NCI-H2029 treated with DMSO at 0.1 percent for 48 hours (cell line): Measurements from ENCODE around the gene CRB3.
"Not testable (repeated sequence)": the region's sequence is repeated elsewhere in the genome, so short reads cannot be mapped to it uniquely, and the experiment has no call there.

Experiments used
- DNase-seq: peaks from one replicate; lab custom pipeline; 2025; lab: John Stamatoyannopoulos, UW

The CRB3 gene

DNA sequence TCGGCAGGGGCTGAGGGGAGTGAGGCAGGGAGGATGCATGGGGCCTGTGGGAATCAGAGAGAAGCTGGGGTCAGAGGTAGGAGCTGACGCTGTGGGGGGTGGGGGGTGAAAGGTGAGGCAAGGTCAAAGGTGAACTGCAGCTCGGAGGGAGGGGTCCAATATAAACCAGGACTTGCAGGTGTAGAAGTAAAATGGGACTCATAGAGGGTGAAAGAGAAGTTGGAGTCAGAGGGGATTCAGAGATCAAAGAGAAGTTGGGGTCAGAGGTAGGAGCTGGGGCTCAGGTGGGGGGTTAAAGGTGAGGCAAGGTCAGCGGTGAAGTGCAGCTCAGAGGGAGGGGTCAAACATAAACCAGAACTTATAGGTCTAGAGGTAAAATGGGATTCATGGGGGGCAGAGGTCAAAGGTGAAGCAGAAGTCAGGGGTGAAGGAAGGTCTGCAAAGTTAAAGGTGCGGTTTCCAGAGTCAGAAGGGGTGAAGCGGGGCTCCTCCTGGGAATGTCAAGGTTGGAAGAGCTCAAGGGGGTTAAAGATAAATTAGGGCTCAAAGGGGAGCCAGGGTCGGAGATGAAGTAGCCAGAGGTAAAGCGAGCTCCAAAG, 30.5 kb downstream of the CRB3 start:
- DNase-seq: no peak

DNA sequence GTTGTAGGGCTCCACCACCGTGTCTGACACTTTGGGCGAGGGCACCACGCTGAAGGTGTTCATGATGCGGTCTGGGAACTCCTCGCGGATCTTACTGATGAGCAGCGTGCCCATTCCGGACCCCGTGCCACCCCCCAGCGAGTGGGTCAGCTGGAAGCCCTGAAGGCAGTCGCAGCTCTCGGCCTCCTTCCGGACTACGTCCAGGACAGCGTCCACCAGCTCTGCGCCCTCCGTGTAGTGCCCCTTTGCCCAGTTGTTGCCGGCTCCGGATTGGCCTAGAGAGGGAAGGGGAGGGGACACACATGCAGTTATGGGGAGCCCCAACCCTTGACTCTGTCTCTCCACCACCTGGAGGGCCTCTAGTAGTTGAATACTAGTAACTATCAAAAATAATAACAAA, 31.9 kb downstream of the CRB3 start:
- DNase-seq: no peak

DNA sequence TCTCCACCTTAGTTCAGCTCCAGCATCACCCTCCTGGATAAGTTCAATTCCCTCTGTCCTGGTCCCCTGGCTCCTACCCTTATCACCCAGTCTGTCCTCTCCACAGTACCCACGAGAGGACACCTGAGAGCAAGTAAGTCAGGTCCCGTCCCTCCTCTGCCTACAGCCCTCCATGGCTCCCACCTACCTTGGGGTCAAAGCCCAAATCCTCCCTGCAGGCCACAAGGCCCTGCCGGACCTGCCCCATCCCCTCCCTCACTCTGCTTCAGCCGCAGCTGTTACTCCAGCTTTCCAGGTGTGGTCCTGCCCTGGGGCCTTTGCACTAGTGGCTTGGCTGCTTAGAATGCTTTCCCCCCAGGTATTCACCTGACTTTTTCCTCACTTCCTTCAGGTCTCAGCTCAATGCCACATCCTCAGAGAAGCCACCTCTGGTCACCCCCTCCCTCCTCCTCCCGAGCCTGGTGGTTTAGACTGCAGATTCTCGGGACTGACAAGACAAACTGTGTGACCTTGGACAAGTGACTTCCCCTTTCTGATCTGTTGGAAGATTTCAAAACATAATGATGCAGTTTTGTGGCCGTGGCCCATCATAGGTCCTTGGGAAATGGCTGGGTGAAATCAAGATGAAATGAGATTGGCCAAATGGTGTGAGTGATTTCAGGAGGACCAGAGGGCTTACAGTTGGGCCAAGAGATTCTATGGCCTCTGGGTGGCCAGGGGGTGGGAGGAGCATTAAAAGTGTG, 34.4 kb downstream of the CRB3 start:
- no peak for DNase-seq

DNA sequence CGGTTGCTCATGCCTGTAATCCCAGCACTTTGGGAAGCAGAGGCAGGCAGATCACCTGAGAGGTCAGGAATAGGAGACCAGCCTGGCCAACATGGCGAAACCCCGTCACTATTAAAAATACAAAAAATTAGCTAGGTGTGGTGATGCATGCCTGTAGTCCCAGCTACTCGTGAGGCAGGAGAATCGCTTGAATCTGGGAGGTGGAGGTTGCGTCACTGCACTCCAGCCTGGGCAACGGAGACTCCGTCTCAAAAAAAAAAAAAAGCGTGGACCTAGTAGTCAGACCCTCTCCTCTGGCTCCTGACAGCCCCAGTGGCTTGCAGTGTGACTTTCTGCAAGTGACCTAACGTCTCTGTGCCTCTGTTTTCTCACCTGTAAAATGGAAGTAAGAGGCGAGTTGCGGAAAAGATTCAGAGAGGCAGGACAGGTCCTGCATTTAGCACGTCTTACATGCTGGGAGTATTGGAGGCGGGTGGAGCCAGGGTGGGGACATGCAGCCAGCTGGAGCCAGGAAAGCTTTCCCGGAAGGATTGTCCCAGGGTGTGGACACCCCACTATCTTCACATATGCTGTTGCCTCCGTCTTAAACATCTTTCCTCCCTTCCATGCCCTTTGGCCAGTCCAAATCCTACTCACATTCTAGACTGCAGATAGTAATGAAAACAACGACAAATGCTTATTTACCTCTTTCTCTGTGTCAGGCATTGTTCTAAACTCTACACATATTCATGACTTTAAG, 35.1 kb downstream of the CRB3 start:
- no peak for DNase-seq

DNA sequence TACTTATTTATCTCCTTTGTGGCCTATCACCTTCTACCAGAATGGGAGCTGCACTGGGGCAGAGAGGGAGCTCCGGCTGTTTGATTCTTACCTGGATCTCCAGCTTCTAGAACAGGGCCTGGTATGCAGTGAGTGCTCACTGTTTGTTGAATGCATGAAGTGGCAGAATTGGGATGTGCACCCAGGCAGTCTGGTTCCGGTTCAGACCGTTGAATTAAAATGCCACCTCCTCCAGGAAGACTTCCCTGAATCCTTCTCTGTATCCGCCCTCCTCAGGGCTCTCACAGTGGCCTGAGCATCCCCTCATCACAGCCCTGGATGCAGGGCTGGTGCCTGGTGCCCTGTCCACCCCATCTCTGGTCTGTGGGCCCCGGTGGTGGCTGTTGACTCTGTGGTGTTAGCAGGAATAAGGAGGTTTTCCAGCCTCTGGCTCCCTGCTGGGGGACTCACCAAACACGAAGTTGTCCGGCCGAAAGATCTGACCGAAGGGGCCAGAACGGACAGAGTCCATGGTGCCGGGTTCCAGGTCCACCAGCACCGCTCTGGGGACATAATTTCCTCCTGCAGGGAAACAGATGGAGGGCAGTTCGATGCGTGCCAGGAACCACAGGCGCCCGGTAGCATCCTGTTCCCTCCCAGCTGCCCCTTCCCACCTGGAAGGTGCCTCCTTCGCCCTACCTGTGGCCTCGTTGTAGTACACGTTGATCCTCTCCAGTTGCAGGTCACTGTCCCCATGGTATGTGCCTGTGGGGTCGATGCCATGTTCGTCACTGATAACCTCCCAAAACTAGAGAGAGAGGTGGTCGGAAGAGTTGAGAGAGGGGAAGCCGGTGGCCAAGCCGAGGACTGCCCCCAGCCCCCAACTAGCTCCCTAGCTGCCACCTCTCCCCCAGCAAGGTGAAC, 37.0 kb downstream of the CRB3 start:
- DNase-seq: no peak

DNA sequence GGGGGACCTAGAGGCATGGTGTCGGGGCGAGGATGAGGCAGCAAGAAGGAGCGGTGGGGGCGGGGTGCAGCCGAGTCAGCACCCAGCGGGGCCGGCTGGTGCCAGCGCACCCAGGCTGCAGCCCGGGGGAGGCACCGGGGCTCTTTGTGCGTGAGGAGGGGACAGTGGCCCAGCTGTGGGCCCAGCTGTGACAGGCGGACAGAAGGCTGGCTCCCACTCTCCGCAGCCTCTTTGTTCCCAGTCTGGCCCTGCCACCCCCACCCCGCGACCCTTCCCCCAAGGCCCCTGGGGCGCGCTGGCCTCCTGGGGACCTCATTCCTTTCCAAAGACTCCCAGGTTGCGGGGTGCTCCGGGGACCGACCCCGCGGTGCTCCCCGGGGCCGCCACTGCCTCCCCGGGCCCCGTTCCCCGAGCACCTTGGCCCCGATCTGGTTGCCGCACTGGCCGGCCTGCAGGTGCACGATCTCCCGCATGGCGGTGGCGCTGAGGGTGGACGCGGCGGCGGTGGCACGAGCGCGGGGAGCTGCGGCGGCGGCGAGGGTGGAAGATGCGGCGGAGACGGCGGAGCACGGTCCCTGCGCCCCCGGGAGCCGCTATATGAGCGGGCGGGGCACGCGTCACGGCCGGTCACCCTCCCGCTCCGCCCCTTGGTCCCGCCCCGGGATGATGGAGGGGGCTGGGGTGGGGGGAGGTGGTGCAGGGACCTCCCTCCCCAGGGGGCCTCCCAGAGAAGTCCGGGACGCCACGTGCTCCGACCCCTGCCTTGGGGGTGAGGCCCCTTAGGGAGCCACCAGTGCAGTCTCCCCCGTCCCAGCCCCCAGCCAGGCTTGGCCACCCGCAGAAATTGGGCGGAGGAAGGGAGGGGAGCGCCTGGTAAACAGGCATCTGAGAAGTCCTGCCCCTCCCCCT, 37.9 kb downstream of the CRB3 start, which contains the start of gene TUBB4A:
Gene TUBB4A (minus strand): TSS at position 570 of the 909 bp plus-strand sequence. CDS start 97 bp downstream, at position 473.
- DNase-seq: no peak

DNA sequence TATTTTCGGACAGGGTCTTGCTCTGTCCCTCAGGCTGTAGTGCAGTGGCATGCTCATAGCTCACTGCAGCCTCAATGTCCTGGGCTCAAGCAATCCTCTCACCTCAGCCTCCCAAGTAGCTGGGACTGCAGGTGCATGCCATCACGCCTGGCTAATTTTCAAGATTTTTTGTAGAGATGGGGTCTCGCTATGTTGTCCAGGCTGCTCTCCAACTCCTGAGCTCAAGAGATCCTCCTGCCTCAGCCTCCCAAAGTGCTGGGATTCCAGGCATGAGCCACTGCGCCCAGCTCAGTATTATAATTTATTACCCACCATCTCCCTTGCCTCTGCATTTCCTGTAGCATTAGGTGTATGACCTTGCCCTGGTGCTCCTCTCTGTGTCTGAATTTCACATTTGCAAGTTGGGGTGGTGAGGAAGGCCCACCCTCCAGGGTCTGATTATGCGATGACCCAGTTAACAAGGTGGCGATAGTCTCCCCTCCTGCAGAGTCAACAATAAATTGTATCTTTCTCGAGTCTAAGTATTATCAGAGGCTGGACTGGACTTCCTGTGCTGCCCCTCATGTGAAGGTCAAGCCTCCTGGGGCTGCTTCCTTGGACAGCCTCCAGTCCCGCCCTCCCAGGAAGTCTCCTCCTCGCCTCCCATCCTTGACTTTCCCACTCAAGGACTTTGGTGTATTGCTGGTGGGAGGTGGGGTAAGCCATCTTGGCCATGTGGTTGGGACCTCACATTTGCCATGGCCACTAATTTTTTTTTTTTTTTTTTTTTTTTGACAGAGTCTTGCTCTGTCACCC, 39.5 kb downstream of the CRB3 start:
- DNase-seq: no peak

DNA sequence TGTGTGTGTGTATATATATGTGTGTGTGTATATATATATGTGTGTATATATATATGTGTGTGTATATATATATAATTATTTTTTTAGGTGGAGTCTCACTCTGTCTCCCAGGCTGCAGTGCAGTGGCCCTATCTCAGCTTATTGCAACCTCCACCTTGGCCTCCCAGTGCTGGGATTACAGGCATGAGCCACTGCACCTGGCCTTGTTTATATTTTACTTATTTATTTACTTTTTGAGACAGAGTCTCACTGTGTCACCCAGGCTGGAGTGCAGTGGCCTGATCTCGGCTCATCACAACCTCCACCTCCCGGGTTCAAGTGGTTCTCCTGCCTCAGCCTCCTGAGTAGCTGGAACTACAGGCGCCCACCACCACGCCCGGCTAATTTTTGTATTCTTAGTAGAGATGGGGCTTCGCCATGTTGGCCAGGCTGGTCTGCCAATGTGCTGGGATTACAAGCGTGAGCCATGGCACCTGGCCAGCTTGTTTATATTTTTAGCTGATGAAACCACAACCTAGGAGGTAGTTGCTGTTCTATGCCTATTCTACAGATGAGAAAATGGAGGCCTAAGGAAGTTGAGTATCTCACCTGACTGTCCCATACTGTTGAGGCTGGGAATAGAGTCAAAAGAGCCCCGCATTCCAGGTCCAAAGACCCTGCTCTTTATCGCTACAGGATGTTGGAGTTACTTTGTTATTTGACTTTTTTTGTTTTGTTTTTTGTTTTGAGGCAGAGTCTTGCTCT, 44.1 kb downstream of the CRB3 start:
- DNase-seq: not testable (repeated sequence)

DNA sequence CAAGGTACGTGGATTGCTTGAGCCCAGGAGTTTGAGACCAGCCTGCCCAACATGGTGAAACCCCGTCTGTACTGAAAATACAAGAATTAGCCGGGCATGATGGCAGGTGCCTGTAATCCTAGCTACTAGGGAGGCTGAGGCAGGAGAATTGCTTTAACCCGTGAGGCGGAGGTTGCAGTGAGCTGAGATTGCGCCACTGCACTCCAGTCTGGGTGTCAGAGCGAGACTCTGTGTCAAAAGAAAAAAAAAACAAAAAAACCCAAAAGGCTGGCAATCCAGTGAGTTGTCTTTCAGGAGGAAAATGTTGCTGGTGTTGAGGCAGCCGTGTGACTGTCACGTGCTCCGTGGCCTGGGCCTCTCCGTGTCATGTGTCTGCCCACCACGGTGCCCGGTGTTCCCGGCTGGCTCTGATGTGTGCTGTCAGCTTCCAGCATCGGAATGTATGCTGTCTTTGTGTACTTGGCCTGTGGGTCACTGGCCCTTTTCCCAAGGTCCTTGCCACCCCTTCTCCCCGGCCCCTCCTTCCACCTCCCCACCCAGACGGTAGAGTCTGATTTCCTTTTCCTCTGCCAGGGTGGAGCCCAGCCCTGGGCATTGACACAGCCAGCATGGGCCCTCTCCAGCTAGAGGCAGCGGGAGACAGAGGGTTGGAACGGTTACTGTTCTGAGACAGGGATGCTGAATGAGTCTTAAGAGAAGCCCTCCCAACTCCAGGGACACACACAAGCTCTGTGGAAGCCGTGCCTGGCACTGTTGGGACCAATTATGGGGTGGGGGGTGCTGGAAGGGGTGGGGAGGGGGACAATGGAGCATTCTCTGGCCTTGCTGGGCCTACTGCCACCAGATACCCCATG, 45.3 kb downstream of the CRB3 start:
- DNase-seq: no peak

DNA sequence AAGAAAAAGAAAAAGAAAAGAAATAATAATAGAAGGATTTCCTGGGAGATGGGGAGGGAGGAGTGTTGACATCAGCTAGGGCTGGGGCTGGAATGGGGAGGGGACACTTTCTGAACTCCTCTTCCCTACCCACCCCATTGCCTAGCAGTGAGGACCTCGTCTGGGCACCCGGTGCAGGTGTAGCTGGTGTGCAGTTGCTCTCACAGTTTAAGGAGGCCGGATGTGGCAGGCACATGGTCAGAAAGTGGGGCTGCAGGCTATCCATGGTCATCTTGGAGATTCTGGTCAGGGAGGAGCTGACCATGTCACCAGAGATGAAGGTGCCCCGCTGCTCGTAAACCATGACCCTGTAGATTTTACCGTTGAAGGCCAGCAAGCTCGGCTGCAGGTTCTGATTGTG, 46.5 kb downstream of the CRB3 start:
- no peak for DNase-seq

DNA sequence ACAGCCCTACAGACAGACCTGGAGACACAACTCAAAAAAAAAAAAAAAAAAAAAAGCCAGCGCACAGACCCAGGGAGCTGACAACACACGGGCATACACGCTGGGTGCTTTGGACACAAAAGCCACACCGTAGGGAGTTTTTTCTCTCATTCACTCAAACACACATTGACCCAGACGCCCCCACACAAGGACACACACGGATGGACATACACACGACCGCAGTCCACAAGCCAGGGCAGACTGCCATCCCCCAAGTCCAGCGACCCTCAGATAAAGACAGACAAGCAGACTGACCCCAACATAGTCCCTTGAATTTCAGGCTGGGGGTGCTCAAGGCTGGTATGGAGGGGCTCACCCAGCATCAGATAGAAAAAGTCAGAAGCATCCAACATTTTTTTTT, 50.0 kb downstream of the CRB3 start:
- DNase-seq: no peak

DNA sequence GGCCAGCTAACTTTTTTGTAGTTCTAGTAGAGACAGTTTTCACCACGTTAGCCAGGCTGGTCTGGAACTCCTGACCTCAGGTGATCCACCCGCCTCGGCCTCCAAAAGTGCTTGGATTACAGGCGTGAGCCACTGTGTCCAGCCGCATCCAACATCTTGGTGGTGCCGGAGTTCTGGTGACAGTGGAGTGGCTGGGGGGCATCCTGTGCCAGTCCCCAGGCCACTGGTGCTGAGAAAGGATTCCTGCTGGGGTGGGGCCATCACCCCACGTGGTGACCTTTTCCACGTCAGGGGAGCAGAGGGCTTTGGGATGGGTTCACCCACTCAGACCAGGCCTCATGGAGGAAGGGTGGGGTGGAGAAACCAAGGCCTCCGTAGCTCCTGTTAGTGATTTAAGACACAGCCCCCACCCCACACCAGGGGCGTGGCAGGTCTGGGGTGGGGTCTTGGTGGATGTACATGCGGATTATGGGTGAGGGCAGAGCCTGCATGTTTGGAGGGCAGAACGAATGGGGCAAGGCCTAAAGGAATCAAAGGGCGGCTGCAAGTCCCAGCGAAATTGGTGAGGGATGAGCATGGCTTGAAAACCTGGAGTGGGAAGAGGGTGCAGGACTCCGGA, 51.0 kb downstream of the CRB3 start:
- no peak for DNase-seq

DNA sequence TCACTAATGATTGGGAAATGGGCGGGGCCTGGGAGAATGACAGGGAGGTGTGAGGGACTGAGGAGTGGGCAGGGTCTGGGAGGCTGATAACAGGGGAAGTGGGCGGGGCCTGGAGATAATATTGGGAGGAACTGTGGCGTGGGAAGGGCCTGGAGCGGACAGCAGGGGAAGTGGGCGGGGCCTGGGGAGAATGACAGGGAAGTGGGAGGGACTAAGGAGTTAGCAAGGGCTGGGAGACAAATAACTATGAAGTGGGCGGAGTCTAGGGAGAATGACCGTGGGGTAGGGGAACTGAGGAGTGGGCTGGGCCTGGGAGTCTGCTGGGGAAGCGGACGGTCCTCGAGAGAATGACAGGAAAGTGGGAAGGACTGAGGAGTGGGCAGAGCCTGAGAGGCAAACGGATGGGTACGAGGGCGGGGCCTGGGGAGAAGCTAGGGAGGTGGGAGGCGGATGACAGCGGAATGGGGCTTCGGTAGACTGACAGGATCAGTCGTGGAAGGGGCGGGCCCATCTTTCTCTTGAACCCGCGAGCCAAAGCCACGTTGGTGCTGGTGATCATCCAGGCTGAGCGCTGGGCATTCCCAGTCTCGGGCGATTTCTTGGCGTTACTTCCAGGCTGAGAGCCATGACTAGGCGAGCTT, 52.1 kb downstream of the CRB3 start:
- DNase-seq: peak; percentile 94
